ENCODE results near the gene HMCN1.

The HMCN1 gene

DNA sequence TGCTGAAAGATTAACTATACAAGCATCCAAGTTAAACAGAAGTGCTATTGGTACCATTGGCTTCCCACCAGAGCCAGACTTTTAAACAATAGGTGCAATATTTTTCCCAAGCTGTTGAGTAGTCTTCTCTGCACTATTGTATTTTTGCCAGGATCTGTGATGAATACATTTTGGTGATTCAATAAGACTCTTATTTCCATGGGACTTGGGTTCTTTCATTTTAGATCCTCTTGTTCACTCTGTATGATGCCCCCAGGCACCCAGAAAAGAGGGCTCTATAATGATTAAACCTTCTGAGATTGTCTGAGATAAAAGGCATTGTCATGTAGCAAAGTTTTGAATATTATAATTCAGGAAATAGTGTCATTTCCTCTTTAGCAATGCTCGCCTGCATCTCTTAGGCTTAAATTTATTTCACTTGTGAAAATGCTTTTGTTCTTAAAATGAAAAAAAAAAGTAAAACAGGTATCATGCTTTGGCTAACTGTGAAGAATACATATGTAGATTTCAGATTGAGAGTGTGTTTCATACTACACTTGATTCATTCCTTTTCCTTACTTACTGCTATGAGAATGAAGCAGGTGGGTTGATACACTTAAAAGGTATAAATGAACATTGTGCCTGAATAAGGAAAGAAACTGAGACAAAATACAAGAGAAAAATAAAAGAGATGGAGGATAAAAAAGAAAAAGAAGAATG, 275.0 kb downstream of the HMCN1 start:
- no peak for TF ChIP-seq EZH2phosphoT487 (conservative IDR thresholded peaks at IDR 0.05; ENCODE audit: low read length)
- no peak for TF ChIP-seq CTCF (IDR thresholded peaks at IDR 0.05; ENCODE audit: insufficient read depth, low read length, poor library complexity, severe bottlenecking)
- H3K9ac ChIP-seq (ENCODE audit: low read length): no peak overlapping the region
- H3K4me3 ChIP-seq (ENCODE audit: insufficient read depth, low read length, poor library complexity, severe bottlenecking): no peak overlapping the region
- H3K9me3 ChIP-seq (ENCODE audit: insufficient read depth, low read length): no peaks in the 10 kb centered on the region
- H3K9me2 ChIP-seq (replicated peaks; ENCODE audit: insufficient read depth, low read length): no peaks in the 10 kb centered on the region
- no peaks in the 10 kb centered on the region for H3K36me3 ChIP-seq (ENCODE audit: low read length)
- H3F3A ChIP-seq (ENCODE audit: insufficient read depth): no peaks in the 10 kb centered on the region
- H3K27ac ChIP-seq (ENCODE audit: low read depth, low read length): no peak overlapping the region
- no peaks in the 10 kb centered on the region for H4K20me1 ChIP-seq (ENCODE audit: low read depth, low read length)
- no peaks in the 10 kb centered on the region for H3K79me2 ChIP-seq (ENCODE audit: insufficient read depth, low read length)
- H3K27me3 ChIP-seq (ENCODE audit: low read length): no peaks in the 10 kb centered on the region
- H2AFZ ChIP-seq (ENCODE audit: low read depth, low read length, severe bottlenecking): no peak overlapping the region
- H3K4me2 ChIP-seq (ENCODE audit: low read depth, low read length, poor library complexity, severe bottlenecking): no peak overlapping the region

DNA sequence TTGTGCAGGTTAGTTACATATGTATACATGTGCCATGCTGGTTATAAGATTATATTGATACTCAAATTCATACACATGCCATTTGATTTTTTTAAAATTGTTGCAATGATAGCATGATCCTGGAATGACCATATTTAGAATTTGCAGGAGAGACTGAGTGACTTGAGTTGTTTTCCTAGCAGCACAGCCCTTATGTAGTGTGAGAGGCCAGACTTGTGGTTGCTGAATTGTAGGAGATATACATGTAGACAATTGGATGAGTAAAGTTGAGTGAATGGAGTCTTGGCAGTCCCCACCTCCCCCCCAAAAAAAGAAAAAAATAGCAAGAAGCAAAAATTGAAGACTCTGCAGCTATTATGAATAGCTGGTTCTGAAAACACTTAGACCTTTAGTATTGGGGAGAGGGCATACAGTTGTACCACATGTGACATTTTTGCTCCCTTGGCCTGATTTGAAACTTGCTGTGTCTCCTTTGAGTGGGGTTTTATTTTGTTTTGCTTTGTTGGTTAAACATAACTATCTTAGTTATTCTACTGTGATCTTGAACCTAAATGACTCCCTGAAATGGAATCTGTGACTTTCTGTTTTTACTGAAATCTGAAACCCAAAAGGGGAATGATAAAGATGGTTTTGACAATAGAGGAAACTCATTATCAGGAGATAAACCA, 280.3 kb downstream of the HMCN1 start:
- Histone ChIP-seq H3K27me3 (ENCODE audit: low read length) (no peaks in the 10 kb centered on the region), H3K36me3 (ENCODE audit: low read length) (no peaks in the 10 kb centered on the region), H2AFZ (ENCODE audit: low read depth, low read length, severe bottlenecking) (no peak overlapping the region), H3K9me3 (ENCODE audit: insufficient read depth, low read length) (no peaks in the 10 kb centered on the region), H3K4me3 (ENCODE audit: insufficient read depth, low read length, poor library complexity, severe bottlenecking) (no peak overlapping the region), H3K9me2 (replicated peaks; ENCODE audit: insufficient read depth, low read length) (no peaks in the 10 kb centered on the region), H3K79me2 (ENCODE audit: insufficient read depth, low read length) (no peaks in the 10 kb centered on the region), H3K4me2 (ENCODE audit: low read depth, low read length, poor library complexity, severe bottlenecking) (no peak overlapping the region), H4K20me1 (ENCODE audit: low read depth, low read length) (no peaks in the 10 kb centered on the region), H3K9ac (ENCODE audit: low read length) (no peak overlapping the region), H3F3A (ENCODE audit: insufficient read depth) (no peaks in the 10 kb centered on the region), H3K27ac (ENCODE audit: low read depth, low read length) (no peak overlapping the region)
- no peak for TF ChIP-seq EZH2phosphoT487 (conservative IDR thresholded peaks at IDR 0.05; ENCODE audit: low read length)
- no peak for TF ChIP-seq CTCF (IDR thresholded peaks at IDR 0.05; ENCODE audit: insufficient read depth, low read length, poor library complexity, severe bottlenecking)

GRCh38 chr1:186016856-186017255, 282.7 kb downstream of the HMCN1 start:
- Histone ChIP-seq H3K27ac (ENCODE audit: low read depth, low read length) (no peak overlapping the region), H3K36me3 (ENCODE audit: low read length) (no peaks in the 10 kb centered on the region)

More at GRCh38 chr1:186016856-186017255, 282.7 kb downstream of the HMCN1 start:
- Histone ChIP-seq H3K79me2 (ENCODE audit: insufficient read depth, low read length) (no peaks in the 10 kb centered on the region), H3K4me3 (ENCODE audit: insufficient read depth, low read length, poor library complexity, severe bottlenecking) (no peak overlapping the region), H3K27me3 (ENCODE audit: low read length) (no peaks in the 10 kb centered on the region), H3K9ac (ENCODE audit: low read length) (no peak overlapping the region), H3K9me3 (ENCODE audit: insufficient read depth, low read length) (no peaks in the 10 kb centered on the region), H2AFZ (ENCODE audit: low read depth, low read length, severe bottlenecking) (no peak overlapping the region), H3K9me2 (replicated peaks; ENCODE audit: insufficient read depth, low read length) (no peaks in the 10 kb centered on the region), H3K4me2 (ENCODE audit: low read depth, low read length, poor library complexity, severe bottlenecking) (no peak overlapping the region), H4K20me1 (ENCODE audit: low read depth, low read length) (no peaks in the 10 kb centered on the region), H3F3A (ENCODE audit: insufficient read depth) (no peaks in the 10 kb centered on the region)
- TF ChIP-seq EZH2phosphoT487 (conservative IDR thresholded peaks at IDR 0.05; ENCODE audit: low read length) (no peak), CTCF (IDR thresholded peaks at IDR 0.05; ENCODE audit: insufficient read depth, low read length, poor library complexity, severe bottlenecking) (no peak)
